GM12801 (cell line): ENCODE results near the gene PRSS38.

ENCODE experiments used
- TF ChIP-seq, protein P1 (sequence below): IDR thresholded peaks from one replicate; pipeline ENCODE4 v1.5.1; 2011; ENCODE audit warnings: control low read depth; ENCODE audit not compliant: insufficient read length; ENCODE audit errors: extremely low read depth

PRSS38 gene

DNA sequence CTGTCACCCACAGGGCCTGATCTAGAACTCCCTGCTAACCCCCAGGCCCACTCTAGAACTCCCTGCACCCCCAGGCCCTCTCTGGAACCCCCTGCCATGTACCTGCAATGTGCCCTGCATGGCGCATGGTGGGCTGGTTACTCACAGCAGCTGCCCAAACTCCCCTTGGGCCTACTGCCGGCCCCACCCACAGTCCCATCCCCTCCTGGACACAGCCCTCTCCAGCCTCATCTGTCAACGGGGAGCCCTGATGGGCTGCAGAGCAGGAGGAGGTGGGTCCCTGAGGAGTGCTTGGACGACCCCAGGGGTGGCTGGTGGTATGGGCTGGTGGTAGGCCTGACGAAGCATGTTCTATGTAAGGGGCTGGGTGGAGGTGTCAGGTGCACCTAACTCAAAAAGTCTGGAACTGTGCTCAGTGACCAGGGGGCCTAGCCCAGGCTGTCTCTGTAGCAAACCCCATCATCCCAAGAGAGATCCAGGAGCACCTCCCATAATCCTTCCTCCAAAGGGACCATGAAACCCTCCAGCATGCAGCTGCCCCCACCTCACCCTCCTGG lies 19.0 kb upstream of the PRSS38 start:
- TF ChIP-seq, protein P1, sequence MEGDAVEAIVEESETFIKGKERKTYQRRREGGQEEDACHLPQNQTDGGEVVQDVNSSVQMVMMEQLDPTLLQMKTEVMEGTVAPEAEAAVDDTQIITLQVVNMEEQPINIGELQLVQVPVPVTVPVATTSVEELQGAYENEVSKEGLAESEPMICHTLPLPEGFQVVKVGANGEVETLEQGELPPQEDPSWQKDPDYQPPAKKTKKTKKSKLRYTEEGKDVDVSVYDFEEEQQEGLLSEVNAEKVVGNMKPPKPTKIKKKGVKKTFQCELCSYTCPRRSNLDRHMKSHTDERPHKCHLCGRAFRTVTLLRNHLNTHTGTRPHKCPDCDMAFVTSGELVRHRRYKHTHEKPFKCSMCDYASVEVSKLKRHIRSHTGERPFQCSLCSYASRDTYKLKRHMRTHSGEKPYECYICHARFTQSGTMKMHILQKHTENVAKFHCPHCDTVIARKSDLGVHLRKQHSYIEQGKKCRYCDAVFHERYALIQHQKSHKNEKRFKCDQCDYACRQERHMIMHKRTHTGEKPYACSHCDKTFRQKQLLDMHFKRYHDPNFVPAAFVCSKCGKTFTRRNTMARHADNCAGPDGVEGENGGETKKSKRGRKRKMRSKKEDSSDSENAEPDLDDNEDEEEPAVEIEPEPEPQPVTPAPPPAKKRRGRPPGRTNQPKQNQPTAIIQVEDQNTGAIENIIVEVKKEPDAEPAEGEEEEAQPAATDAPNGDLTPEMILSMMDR, result no peak

DNA sequence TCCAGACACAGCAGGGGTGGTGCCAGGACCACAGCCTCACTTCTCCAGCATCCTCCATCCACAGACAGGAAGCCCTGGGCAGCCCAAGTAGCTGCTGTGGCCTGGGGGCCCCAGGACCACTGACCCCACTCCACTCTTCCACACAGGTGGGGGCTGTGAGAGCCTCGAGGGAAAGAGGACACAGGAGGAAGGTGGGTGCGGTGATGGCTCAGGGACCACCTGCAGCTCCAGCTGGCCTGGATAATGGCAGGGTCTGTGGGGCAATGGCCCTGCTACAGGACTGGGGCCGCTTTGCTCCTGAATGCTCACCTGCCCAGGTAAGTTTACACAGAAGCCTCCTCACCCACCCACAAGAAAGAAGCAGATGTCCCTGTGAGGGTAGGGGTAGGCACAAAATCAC lies 18.3 kb upstream of the PRSS38 start:
- TF ChIP-seq, protein P1, result no peak

- TF ChIP-seq, protein P1, result no peak
Measured at GRCh38 chr1:227797625-227798024, 17.9 kb upstream of the PRSS38 start.

DNA sequence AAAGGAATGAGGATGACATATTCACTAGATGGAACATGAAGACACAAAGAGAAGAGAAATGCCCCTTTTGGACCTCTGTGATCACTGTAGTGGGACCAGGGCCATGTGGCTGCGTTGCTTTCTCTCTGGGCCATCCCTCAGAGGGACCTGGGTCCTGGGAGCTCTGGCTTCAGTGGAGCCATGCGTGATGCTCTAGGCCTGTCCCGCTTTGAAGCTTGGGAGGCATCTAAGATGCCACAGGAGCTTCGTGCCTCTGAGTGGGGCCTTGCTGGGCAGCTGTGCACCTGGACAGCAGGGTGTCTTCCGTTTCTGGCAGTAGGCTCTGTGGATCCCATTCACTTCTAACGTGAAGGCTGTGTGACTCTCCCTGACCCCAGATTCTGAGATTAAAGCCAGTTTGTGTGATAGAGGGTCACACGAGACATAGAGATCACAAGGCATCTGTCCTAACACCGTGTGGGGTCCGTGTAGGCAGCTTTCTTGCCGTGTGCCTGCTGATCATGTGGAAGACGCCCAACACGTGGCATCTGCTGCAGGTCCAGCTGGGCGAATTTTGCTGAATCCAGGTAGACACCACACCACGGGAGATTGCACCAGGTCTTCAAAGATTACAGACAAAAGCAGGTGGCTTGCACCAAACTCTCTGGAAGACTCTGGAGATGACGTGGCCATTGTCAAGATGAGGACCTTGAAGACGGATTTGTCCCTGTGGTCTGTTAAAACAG lies 17.2 kb upstream of the PRSS38 start:
- TF ChIP-seq, protein P1, result no peak

GRCh38 chr1:227799756-227800155 lies 15.7 kb upstream of the PRSS38 start:
- TF ChIP-seq, protein P1, result no peak

GRCh38 chr1:227803933-227804332 lies 11.5 kb upstream of the PRSS38 start:
- TF ChIP-seq, protein P1, result no peak

DNA sequence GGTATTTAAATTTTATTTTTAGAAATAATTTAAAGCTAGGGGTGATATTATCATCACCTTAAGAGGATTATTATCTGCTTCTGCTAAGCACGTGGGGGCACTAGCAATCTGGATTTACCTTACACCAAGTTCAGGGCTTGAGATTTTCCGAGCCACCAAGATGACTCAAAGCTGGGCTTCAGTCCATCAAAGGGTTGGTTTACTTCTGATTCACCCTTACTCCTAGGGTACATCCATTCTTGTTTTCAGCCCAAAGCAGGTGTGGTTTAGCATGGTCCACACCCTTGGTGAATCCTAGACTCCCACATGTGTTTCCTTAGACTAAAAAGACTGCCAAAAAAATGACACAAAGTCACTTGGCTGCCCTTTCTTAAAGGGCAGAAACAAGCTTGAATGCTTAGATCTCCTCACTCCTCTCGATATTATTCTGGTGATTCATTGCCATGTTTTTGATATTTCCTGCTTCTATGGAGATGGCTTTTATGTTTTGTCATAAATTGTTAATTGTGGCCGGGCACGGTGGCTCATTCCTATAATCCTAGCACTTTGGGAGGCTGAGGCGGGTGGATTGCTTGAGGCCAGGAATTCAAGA lies 9.8 kb upstream of the PRSS38 start:
- TF ChIP-seq, protein P1, result no peak
